Central memory CD4-positive, alpha-beta T cell (primary cell): Measurements from ENCODE around the gene PIM1.
A peak's percentile ranks its signal among the peaks of the same experiment; 100 is the strongest.

Experiments used
- DNase-seq: peaks from one replicate; pipeline ENCODE4 v3.0.0; 2022

PIM1 gene

DNA sequence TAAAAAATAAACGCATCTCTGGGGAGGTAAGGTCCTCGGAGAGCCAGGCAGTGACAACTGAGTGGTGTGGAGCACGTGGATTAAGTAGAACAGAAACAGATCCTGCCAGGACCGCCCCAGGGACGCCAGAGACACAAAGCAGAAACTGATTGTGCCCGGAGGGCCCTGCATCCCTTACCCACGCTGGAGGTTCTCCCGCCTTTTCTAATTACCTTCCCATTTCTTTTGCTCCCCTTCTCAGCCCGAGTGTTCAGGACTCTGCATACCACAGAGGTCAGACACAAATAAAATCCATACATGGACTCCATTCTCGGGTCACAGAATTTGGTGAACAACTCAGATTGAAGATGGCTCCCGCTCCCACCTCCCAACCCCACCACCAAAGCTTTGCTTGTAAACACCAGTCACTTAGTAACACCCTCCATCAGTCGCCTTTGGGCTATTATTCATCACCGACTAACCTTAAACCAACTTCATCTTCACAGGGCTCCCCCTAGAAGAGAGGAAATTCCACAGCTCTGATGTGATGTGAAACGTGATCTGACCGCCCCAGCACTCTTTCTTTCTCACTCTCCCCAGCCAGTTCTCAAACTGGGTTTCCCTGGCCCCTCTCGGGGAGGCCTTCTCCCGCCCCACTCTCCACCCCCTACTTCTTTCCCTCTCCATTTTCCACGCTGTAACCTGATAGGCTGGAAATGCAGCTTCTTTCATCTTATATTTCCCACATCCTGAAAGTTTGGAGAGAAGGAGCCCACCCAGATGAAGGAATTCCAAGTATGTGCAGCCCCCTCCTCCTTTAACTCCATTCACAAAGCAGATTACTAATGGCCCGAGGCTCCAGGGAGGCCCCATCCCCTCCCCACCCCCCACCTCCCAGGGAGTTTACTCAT lies 32.5 kb upstream of the PIM1 start:
- DNase-seq, result peak; percentile 10

DNA sequence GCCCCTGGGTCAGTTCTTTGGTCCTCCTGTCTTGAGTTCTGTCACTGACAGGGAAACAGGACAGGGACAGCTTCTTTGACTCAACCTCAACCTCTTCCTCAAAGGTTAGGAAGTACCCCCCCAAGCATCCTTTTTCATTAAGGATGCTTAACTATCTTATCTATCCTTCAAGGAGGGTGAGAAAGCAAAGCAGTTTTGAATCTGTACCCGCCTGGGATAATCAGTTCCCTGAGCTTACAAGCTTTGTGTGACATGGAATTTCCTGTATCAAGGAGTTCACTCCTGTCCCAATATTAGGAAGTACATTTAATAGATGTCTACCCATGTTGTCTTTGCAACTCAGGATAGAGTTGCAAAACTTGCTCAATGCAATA lies 31.1 kb upstream of the PIM1 start:
- DNase-seq, result no peak

- no peak for DNase-seq
Measured at GRCh38 chr6:37139230-37139962, 30.6 kb upstream of the PIM1 start.

DNA sequence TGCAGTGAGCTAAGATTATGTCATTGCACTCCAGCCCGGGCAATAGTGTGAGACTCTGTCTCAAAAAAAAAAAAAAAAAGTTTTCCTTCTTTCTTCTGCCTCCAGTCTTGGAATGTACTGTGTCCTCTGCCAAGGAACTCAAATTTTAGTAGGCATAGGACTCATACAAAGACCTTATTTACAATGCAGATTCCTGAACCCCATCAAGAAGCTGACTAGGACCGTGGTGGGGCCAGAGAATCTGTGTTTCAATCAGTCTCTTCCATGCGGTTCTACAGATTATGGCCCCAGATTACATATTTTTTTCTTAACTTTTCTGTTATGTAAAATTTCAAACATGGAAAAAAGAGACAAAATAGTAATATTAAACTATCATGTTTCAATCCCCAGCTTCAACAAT lies 29.8 kb upstream of the PIM1 start:
- DNase-seq, result no peak

DNA sequence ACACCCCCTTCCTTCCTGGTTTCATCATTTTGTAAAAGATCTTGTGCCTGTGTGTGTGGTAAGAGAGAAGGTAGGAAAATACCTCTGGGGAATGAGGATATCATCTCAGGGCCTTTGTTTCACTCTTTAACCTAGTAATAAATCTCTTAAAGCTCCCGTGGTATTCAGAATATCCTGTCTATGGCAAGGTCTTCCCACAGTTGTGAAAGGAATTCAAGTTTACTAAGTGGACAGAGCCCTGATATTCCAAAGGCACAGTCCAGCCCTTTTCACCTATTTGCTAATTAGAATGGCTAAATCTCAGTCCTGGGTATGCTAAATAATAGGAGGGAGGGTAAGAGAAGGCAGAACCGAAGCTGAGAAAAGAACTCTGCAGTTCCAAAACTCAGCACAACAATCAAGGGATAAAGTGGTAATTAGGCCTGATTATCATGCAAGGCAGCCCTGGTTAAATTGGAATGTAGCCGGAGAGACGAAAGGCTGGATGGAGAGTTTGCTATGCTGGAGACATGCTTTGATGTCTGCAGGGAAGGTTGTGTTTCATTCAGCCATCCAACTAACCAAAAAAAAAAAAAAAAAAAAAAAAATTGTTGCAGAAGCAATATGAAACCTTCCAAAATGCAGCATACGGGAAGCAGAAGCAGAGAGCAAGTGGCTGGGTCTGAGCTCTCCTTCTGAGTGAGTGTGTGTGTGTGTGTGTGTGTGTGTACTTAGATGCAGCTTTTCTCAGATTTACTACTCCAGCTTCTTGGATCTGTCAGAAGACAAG lies 28.5 kb upstream of the PIM1 start:
- no peak for DNase-seq

DNA sequence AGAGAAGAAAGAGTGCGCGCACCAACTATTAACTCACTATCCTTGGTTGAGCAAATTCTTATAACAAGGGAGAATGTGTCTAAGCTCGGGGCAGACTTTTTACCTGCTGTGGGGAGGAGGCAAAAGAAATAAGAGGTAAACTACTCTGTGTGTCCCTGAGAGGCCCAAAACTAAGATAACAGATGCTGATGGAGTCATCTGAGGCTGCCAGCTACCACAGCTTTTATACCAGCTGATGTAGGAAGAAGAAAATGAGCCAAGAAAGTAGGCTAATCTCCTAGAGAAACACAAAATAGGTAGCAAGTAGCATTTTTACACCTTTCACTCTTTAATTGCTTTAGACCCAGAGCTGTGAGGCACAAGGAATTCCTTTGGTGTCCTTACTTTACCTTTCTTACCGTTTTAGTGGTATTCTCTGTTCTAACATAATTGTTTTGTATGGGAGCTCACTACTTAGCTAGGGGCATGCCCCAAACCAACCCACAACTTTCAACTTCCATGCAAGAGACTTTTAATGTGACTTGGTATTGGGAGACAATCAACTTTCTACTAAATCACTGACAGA lies 27.8 kb upstream of the PIM1 start:
- no peak for DNase-seq

- DNase-seq, result no peak
Measured at GRCh38 chr6:37143585-37143984, 26.4 kb upstream of the PIM1 start.

GRCh38 chr6:37145443-37145842 lies 24.5 kb upstream of the PIM1 start:
- no peak for DNase-seq

DNA sequence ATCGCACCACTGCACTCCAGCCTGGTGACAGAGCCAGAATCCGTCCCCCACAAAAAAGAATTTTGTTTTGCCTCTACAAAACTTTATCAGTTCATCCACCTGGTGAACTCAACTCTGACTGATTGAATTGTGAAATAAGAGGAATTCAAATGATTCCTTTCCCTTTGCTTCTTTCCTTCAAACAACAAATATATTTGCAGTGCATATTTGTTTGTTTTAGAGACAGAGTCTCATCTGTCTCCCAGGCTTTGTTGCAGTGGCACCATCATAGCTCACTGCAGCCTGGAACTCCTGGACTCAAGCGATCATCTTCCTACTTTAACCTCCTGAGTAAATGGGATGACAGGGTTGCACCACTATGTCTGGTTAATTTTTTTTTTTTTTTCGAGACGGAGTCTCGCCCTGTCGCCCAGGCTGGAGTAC lies 23.2 kb upstream of the PIM1 start:
- no peak for DNase-seq

DNA sequence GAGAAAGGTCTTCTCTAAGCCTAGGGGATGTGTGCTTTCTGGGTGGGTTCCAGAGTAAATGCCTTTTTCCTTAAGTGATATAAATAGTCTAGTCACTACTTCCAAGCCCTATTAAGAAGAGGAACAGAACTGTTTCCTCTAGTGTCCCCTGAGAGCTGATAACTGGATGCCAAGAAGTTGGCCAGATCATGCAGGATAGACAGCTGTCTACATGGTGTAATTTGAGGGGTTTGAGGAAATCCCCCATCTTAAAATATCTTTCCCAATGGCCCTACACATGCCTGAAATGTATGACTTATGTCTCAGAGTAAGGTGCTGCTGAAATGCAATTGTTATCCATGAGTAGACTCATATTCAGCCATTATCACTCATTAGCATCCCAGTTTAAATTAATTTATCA lies 20.2 kb upstream of the PIM1 start:
- no peak for DNase-seq

GRCh38 chr6:37150314-37150713 lies 19.6 kb upstream of the PIM1 start:
- no peak for DNase-seq

GRCh38 chr6:37155394-37156312 lies 14.3 kb upstream of the PIM1 start:
- DNase-seq, result no peak

DNA sequence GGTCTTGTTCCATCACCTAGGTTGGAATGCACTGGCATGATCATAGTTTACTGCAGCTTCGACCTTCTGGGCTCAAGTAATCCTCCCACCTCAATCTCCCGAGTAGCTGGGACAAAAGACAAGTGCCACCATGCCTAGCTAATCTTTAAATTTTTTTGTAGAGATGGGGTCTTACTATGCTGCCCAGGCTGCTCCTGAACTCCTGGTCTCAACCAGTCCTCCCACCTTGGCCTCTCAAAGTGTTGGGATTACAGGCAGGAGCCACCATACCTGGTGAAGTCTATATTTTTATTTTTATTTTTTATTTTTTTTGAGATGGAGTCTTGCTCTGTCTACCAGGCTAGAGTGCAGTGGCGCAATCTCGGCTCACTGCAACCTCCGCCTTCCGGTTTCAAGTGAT lies 11.4 kb upstream of the PIM1 start:
- no peak for DNase-seq

- no peak for DNase-seq
Measured at GRCh38 chr6:37160922-37161778, 8.8 kb upstream of the PIM1 start.

DNA sequence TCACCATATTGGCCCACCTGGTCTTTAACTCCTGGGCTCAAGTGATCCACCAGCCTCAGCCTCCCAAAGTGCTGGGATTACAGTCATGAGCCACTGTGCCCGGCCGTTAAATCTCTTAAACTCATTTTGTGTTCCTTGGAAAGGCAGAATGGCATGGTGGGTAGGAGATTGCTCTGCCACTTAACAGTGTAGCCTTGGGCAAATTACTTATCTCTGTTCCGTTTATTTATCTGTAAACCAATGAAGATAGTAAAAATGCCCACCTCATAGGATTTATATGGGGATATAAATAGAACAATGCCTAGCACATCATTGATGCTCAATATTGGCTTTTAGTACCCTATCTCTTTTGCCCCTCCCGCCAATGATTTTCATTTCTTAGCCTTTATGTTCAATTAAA lies 7.2 kb upstream of the PIM1 start:
- no peak for DNase-seq

DNA sequence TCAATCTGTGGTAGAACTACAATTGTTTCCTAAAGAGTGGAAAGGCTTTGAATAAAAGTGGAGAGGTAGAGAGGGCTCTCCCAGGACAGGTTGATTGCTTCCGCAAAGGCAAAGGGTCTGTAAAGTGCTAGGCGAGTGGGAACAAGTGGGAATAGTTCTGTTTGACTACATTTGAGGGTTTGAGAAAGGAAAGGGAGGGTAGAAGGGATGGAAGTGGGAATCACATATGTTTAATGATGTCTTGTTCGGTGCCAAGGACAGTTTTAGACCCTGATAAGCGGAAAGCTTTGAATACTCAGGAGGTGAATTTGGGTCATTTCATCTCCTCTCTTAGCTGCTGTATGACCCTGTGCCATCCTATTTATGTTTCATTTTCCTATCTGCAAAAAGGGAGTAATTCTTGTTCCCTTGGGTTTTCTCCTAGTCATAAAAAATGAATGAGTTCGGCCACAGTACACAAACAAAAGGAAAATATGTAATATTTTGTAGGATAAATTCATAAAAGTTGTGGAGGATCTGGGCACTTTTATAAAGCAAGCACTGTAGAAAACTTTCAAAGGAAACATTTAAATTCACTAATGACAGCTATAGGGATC lies 1.7 kb upstream of the PIM1 start:
- no peak for DNase-seq

DNA sequence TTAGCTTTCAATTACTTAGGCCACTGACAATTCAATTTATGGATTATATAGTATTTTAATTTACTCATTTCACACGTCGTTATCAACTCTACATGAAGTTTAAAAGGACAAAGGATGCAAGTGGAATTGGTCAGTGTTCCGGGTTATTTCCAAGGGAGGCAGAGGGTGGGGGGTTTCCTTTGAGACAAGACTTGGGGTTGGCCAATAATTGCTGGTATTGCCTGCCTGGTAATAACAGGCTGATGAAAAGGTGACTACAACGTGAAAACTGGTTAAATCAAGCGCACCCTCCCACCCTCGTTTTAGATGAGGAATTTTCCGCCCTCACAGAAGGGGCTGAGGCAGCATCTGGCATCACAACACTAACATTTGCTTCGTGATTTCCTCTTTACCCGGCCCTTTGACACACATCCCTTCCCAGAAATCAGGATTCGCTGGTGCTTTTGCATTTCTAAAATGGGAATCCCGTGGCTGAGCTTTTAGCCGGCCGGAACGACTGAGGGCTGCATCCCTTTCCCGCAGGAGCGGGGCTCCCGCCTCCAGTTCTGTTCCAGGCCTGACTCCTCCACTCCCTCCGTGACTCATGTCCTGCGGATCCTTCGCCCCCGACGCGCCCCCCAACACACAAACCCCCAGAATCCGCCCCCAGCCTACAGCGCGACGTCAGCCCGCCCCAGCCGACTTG lies 999 bp upstream of the PIM1 start:
- peak; percentile 14 for DNase-seq

DNA sequence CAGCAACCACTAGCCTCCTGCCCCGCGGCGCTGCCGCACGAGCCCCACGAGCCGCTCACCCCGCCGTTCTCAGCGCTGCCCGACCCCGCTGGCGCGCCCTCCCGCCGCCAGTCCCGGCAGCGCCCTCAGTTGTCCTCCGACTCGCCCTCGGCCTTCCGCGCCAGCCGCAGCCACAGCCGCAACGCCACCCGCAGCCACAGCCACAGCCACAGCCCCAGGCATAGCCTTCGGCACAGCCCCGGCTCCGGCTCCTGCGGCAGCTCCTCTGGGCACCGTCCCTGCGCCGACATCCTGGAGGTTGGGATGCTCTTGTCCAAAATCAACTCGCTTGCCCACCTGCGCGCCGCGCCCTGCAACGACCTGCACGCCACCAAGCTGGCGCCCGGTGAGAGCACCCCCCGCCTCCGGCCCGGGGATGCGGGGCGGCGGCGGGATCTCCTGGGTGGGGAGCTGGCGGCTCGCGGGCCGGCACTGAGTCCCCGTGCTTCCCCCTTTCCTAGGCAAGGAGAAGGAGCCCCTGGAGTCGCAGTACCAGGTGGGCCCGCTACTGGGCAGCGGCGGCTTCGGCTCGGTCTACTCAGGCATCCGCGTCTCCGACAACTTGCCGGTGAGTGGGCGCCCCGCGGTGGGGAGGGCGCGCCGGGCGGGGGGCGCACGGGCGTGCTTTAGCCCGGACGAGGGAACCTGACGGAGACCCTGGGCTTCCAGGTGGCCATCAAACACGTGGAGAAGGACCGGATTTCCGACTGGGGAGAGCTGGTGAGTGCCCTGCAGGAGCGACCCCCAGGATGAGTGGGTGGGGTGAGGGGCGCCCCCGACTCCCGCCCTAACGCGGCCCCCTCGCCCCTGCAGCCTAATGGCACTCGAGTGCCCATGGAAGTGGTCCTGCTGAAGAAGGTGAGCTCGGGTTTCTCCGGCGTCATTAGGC lies 585 bp downstream of the PIM1 start:
- DNase-seq, result peak; percentile 40
